H1 (cell line): ENCODE data around the gene LOC101059915.

ENCODE experiments used
- CTCF ChIA-PET: fragments of 300-600 bp; sonication (Branson Sonifier 250); formaldehyde crosslinking; loops from one replicate; lab custom pipeline; 2021; ENCODE audit not compliant: partially characterized antibody; lab: Charles Lee
- POLR2A ChIA-PET: fragments of 300-600 bp; sonication (Branson Sonifier 250); formaldehyde crosslinking; loops from one replicate; lab custom pipeline; 2021; ENCODE audit warnings: inconsistent platforms; ENCODE audit not compliant: partially characterized antibody; lab: Charles Lee
- DNase-seq, 2 experiments: peaks; one replicate each; pipeline versions ENCODE4 v3.0.0 to v3.0.0-alpha.2; 2010 to 2022; ENCODE audit warnings: low spot score in 2 of 2, low read depth in 1 of 2, mixed read lengths in 1 of 2
- FAIRE-seq: peaks from 2 replicates; lab custom pipeline; 2011; peaks lifted over from hg19 to GRCh38; lab: Jason Lieb, UNC
- H2AFZ ChIP-seq: 2 replicates; pipeline ENCODE4 v1.8.1; 2012; ENCODE audit warnings: low read length, inconsistent platforms
- H2AK5ac ChIP-seq: 2 replicates; pipeline ENCODE4 v1.6.1; 2013; ENCODE audit warnings: low read depth, low read length
- H2BK120ac ChIP-seq: replicated peaks from 2 replicates; pipeline ENCODE3; 2013; ENCODE audit warnings: low read depth, low read length, inconsistent platforms
- H2BK12ac ChIP-seq: 2 replicates; pipeline ENCODE4 v1.6.1; 2013; ENCODE audit warnings: low read depth, low read length
- H2BK15ac ChIP-seq: 2 replicates; pipeline ENCODE4 v1.6.1; 2013; ENCODE audit warnings: low read length
- H2BK20ac ChIP-seq: 2 replicates; pipeline ENCODE4 v1.6.1; 2013; ENCODE audit warnings: low read length
- H2BK5ac ChIP-seq: 2 replicates; pipeline ENCODE4 v1.6.1; 2013; ENCODE audit warnings: low read depth, low read length
- H3K14ac ChIP-seq: 2 replicates; pipeline ENCODE4 v1.6.1; 2013; ENCODE audit warnings: inconsistent platforms; ENCODE audit not compliant: insufficient read length
- H3K18ac ChIP-seq: 2 replicates; pipeline ENCODE4 v1.6.1; 2013; ENCODE audit warnings: low read length; ENCODE audit errors: extremely low read depth
- H3K23ac ChIP-seq: 2 replicates; pipeline ENCODE4 v1.6.1; 2013; ENCODE audit warnings: inconsistent platforms; ENCODE audit not compliant: insufficient read length
- H3K23me2 ChIP-seq: 2 replicates; pipeline ENCODE4 v1.6.1; 2013; ENCODE audit warnings: low read depth, low read length
- H3K27ac ChIP-seq: 2 replicates; pipeline ENCODE4 v1.6.1; 2011; ENCODE audit warnings: low read depth, low read length, inconsistent platforms
- H3K27me3 ChIP-seq, 4 experiments: replicated peaks in 1 of 4; 1 replicate in 1 of 4; 2 replicates in 3 of 4; pipeline versions ENCODE4 v1.6.1 to v1.8.1; 2011 to 2013; ENCODE audit warnings: low read length in 3 of 4, mild to moderate bottlenecking in 3 of 4, inconsistent platforms in 2 of 4, mixed read lengths in 2 of 4, moderate library complexity in 1 of 4; ENCODE audit not compliant: control insufficient read depth in 3 of 4, insufficient read depth in 3 of 4; ENCODE audit errors: extremely low read depth in 1 of 4
- H3K36me3 ChIP-seq, 4 experiments: 2 replicates each; pipeline versions ENCODE4 v1.6.1 to v1.8.1; 2011 to 2013; ENCODE audit warnings: mild to moderate bottlenecking in 4 of 4, low read length in 3 of 4, moderate library complexity in 2 of 4, control low read depth in 1 of 4, inconsistent platforms in 1 of 4; ENCODE audit not compliant: insufficient read depth in 4 of 4, control insufficient read depth in 2 of 4
- H3K4ac ChIP-seq: replicated peaks from 2 replicates; pipeline ENCODE3; 2013; ENCODE audit warnings: low read length, low read depth, mixed read lengths, inconsistent platforms; ENCODE audit not compliant: insufficient read length
- H3K4me1 ChIP-seq, 4 experiments: replicated peaks in 1 of 4; 1 replicate in 1 of 4; 2 replicates in 3 of 4; pipeline versions ENCODE4 v1.6.1 to v1.8.1; 2011 to 2013; ENCODE audit warnings: low read length in 3 of 4, inconsistent platforms in 2 of 4, mixed read lengths in 1 of 4; ENCODE audit not compliant: insufficient read depth in 4 of 4, control insufficient read depth in 3 of 4
- H3K4me2 ChIP-seq, 2 experiments: 2 replicates each; pipeline versions ENCODE4 v1.6.1 to v1.8.1; 2011 to 2013; ENCODE audit warnings: low read depth in 2 of 2, low read length in 2 of 2, control low read depth in 1 of 2, inconsistent platforms in 1 of 2, mild to moderate bottlenecking in 1 of 2; ENCODE audit not compliant: insufficient read depth in 1 of 2
- H3K4me3 ChIP-seq, 4 experiments: fragments of 200-600, 300-600 bp in 1 of 4; sonication (generic), shearing (Covaris generic), sonication (Bioruptor Twin) in 1 of 4; 2 replicates each; pipeline versions ENCODE4 v1.5.1 to v1.8.1; 2011 to 2016; ENCODE audit warnings: low read length in 4 of 4, low read depth in 3 of 4, control low read depth in 2 of 4, inconsistent platforms in 2 of 4, mild to moderate bottlenecking in 2 of 4, mixed read lengths in 1 of 4, moderate library complexity in 1 of 4; ENCODE audit not compliant: insufficient read depth in 2 of 4; ENCODE audit errors: extremely low read depth in 1 of 4
- H3K56ac ChIP-seq: replicated peaks from 2 replicates; pipeline ENCODE3; 2013; ENCODE audit warnings: low read depth, mild to moderate bottlenecking, mixed read lengths, low read length, inconsistent platforms; ENCODE audit not compliant: insufficient read length
- H3K79me1 ChIP-seq: 2 replicates; pipeline ENCODE4 v1.6.1; 2013; ENCODE audit warnings: low read depth, low read length, control low read depth
- H3K79me2 ChIP-seq, 2 experiments: 2 replicates each; pipeline versions ENCODE4 v1.6.1 to v1.8.1; 2012 to 2013; ENCODE audit warnings: low read length in 2 of 2, mild to moderate bottlenecking in 2 of 2, inconsistent platforms in 1 of 2; ENCODE audit not compliant: insufficient read depth in 2 of 2, control insufficient read depth in 1 of 2
- H3K9ac ChIP-seq, 4 experiments: replicated peaks in 1 of 4; 1 replicate in 1 of 4; 2 replicates in 3 of 4; pipeline versions ENCODE4 v1.6.1 to v1.8.1; 2011 to 2013; ENCODE audit warnings: low read depth in 3 of 4, low read length in 3 of 4, control low read depth in 2 of 4, mild to moderate bottlenecking in 2 of 4, moderate library complexity in 2 of 4, inconsistent platforms in 1 of 4; ENCODE audit errors: extremely low read depth in 1 of 4
- H3K9me3 ChIP-seq, 2 experiments: 2 replicates each; pipeline versions ENCODE4 v1.6.1 to v1.8.1; 2012 to 2013; ENCODE audit warnings: mild to moderate bottlenecking in 2 of 2, moderate library complexity in 2 of 2, control low read depth in 1 of 2, inconsistent platforms in 1 of 2, low read depth in 1 of 2, low read length in 1 of 2, mixed read lengths in 1 of 2; ENCODE audit not compliant: insufficient read depth in 2 of 2
- H4K20me1 ChIP-seq, 2 experiments: replicated peaks in 1 of 2; 2 replicates each; pipeline versions ENCODE3 to v1.8.1; 2011 to 2013; ENCODE audit warnings: inconsistent platforms in 2 of 2, low read length in 2 of 2, mild to moderate bottlenecking in 1 of 2; ENCODE audit not compliant: insufficient read depth in 2 of 2, control insufficient read depth in 1 of 2
- H4K5ac ChIP-seq: 2 replicates; pipeline ENCODE4 v1.6.1; 2013; ENCODE audit warnings: low read length, low read depth, mixed read lengths, inconsistent platforms; ENCODE audit not compliant: insufficient read length
- H4K8ac ChIP-seq: 2 replicates; pipeline ENCODE4 v1.8.0; 2013; ENCODE audit warnings: mild to moderate bottlenecking, moderate library complexity, low read length, inconsistent platforms; ENCODE audit not compliant: insufficient read depth; ENCODE audit errors: extremely low read depth
- H4K91ac ChIP-seq: replicated peaks from 2 replicates; pipeline ENCODE3; 2013; ENCODE audit warnings: low read length, mixed read lengths, inconsistent platforms; ENCODE audit not compliant: insufficient read length
- BACH1 ChIP-seq: IDR thresholded peaks from 2 replicates; pipeline ENCODE4 v1.6.1; 2012; ENCODE audit warnings: low read length, improper control_type of control experiment
- CBX5 ChIP-seq: fragments of 300-800, 300-1000 bp; sonication (generic); IDR thresholded peaks from 2 replicates; pipeline ENCODE4 v1.7.1; 2016; ENCODE audit warnings: antibody characterized with exemption, low read length, low read depth
- JUND ChIP-seq: IDR thresholded peaks from 2 replicates; pipeline ENCODE4 v1.6.1; 2011; ENCODE audit warnings: mild to moderate bottlenecking, improper control_type of control experiment, low read length
- POLR2AphosphoS5 ChIP-seq: IDR thresholded peaks from 2 replicates; pipeline ENCODE4 v1.6.1; 2011; ENCODE audit warnings: low read depth, low read length
- POU5F1 ChIP-seq: IDR thresholded peaks from 2 replicates; pipeline ENCODE4 v1.6.1; 2011; ENCODE audit warnings: low read depth, mild to moderate bottlenecking, low read length, moderate library complexity
- RFX5 ChIP-seq: IDR thresholded peaks from 2 replicates; pipeline ENCODE4 v1.6.1; 2011; ENCODE audit warnings: low read depth, low read length, improper control_type of control experiment, borderline replicate concordance
- SIN3A ChIP-seq, 2 experiments: IDR thresholded peaks in 1 of 2; conservative IDR thresholded peaks in 1 of 2; 2 replicates each; pipeline ENCODE4 v1.6.1; 2011 to 2012; ENCODE audit warnings: low read length in 2 of 2, improper control_type of control experiment in 1 of 2, low read depth in 1 of 2, mild to moderate bottlenecking in 1 of 2
- SP1 ChIP-seq: IDR thresholded peaks from 2 replicates; pipeline ENCODE4 v1.6.1; 2011; ENCODE audit warnings: low read depth, low read length
- SP4 ChIP-seq: IDR thresholded peaks from 2 replicates; pipeline ENCODE4 v1.6.1; 2012; ENCODE audit warnings: low read length, inconsistent platforms
- TAF1 ChIP-seq: IDR thresholded peaks from 2 replicates; pipeline ENCODE4 v1.6.1; 2011; ENCODE audit warnings: mild to moderate bottlenecking, low read depth, low read length
- TCF12 ChIP-seq: IDR thresholded peaks from 2 replicates; pipeline ENCODE4 v1.6.1; 2011; ENCODE audit warnings: low read depth, mild to moderate bottlenecking, low read length
- TEAD4 ChIP-seq: IDR thresholded peaks from 2 replicates; pipeline ENCODE4 v1.6.1; 2012; ENCODE audit warnings: low read depth, low read length, inconsistent platforms, mixed read lengths
- WGBS, 2 experiments: shearing (Covaris generic) in 1 of 2; methylation state at CpG; one replicate each; pipeline versions ENCODE4 v1.1.6 to v1.1.7; 2013 to 2015; ENCODE audit warnings: low lambda C conversion rate in 2 of 2, mixed read lengths in 2 of 2, inconsistent platforms in 1 of 2, low coverage in 1 of 2, missing lambda C conversion rate in 1 of 2; ENCODE audit not compliant: insufficient replicate concordance in 2 of 2, insufficient coverage in 1 of 2, insufficient read length in 1 of 2; ENCODE audit errors: extremely low coverage in 1 of 2, missing lambda C conversion rate in 1 of 2; 5-methylcytosine and 5-hydroxymethylcytosine counted together

LOC101059915 gene

GRCh38 chrX:71629467-71629866 lies 37.9 kb upstream of the LOC101059915 start:
- Histone ChIP-seq H4K8ac (no peak overlapping the region), H2BK5ac (no peak overlapping the region), H3K27ac (no peak overlapping the region), H2AK5ac (no peak overlapping the region), H3K9me3 (no peaks in the 10 kb centered on the region), H2BK15ac (no peak overlapping the region), H2BK120ac (no peak overlapping the region), H3K23ac (no peak overlapping the region), H3K18ac (no peak overlapping the region), H3K23me2 (no peaks in the 10 kb centered on the region), H3K56ac (no peak overlapping the region), H4K91ac (no peak overlapping the region), H2BK20ac (no peak overlapping the region), H3K14ac (no peak overlapping the region), H3K4me3 (no peak overlapping the region), H3K79me1 (no peaks in the 10 kb centered on the region), H3K4ac (no peak overlapping the region), H3K27me3 (no peaks in the 10 kb centered on the region), H2AFZ (no peak overlapping the region), H3K36me3 (no peaks in the 10 kb centered on the region), H3K4me2 (no peak overlapping the region), H3K79me2 (no peaks in the 10 kb centered on the region), H4K20me1 (no peaks in the 10 kb centered on the region), H4K5ac (no peak overlapping the region), H3K4me1 (no peaks in the 10 kb centered on the region), H2BK12ac (no peak overlapping the region), H3K9ac (no peak overlapping the region)
- TF ChIP-seq SP1 = no peak
- no peak for TF ChIP-seq SIN3A (conservative IDR thresholded peaks at IDR 0.05 in 1 of 2, IDR thresholded peaks at IDR 0.05 in 1 of 2; ENCODE audit: low read depth in 1 of 2, low read length in 2 of 2)
- no peak for TF ChIP-seq POLR2AphosphoS5
- no peak for TF ChIP-seq SP4
- TF ChIP-seq TAF1 = no peak
- no peak for TF ChIP-seq POU5F1
- no peak for TF ChIP-seq TCF12
- TF ChIP-seq BACH1 = no peak
- no peak for TF ChIP-seq CBX5
- TF ChIP-seq TEAD4 = no peak
- no peak for TF ChIP-seq JUND
- no peak for TF ChIP-seq RFX5
- DNase-seq = no peak
- FAIRE-seq = no peak
- 100% methylated on average over 2 of the region's 2 CpGs; no CpG with 5 or more reads in 1 of the 2 experiments for WGBS, 2 experiments
- POLR2A ChIA-PET = no interaction called here
- CTCF ChIA-PET = no interaction called here
